GM12891 (cell line): Measurements from ENCODE around the gene NFKBIB.

ENCODE experiments used
- POLR2A ChIP-seq: IDR thresholded peaks from 2 replicates; pipeline ENCODE4 v1.6.1; 2011; ENCODE audit warnings: low read depth, low read length, control low read depth
- POU2F2 ChIP-seq: IDR thresholded peaks from 2 replicates; pipeline ENCODE4 v1.6.1; 2011; ENCODE audit warnings: low read depth, mild to moderate bottlenecking, control low read depth, low read length, moderate library complexity

DNA sequence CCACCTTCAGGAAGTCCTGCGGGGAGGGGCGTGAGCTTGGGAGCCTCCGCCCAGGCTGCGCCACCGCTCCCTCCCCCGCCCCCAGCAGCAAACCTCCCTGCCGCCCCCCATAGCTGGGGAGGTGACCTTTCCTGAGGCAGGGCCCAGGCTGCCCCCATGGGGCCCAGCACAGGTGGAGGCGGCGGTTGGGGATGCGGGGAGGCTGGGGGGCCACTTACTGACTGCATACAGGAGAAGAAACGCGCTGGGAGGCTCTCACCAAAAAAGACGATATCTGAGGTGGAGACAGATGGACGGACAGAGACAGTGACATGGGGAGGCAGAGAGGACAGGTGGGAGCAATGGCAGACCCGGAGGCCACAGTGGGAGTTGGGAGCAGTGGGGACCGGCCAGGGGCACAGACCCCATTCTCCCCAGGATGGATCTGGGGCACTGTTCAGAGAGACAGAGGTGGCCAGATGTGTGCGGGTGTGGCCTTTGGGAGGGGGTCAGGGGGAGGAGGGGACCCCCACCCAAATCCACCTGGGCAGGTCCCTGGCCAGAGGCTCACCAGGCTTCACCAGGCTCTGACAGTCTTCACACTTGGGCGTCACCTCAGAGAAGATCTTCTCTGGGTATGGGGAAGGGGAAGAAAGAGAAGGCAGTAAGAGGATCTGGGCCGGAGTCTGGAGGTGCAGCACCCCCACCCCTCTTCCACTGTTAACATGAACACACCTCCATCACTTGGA is 18.7 kb upstream of the NFKBIB start:
- no peak for TF ChIP-seq POU2F2
- no peak for TF ChIP-seq POLR2A
